ENCODE measurements around the gene VWA2.

GRCh38 chr10:114276066-114276465, 37.0 kb downstream of the VWA2 start:
- TF ChIP-seq POLR2A (IDR thresholded peaks at IDR 0.05; ENCODE audit: low read depth, low read length) (no peak), CTCF (conservative IDR thresholded peaks at IDR 0.05; ENCODE audit: low read depth, low read length) (no peak), USF2 (IDR thresholded peaks at IDR 0.05; ENCODE audit: low read depth, low read length) (no peak), ELK1 (IDR thresholded peaks at IDR 0.05; ENCODE audit: borderline replicate concordance, low read depth, low read length) (no peak), RFX5 (IDR thresholded peaks at IDR 0.05; ENCODE audit: low read depth, low read length) (no peak), CEBPB (IDR thresholded peaks at IDR 0.05; ENCODE audit: low read depth, low read length) (no peak), MAFK (IDR thresholded peaks at IDR 0.05; ENCODE audit: low read depth, low read length) (no peak), RAD21 (IDR thresholded peaks at IDR 0.05; ENCODE audit: low read length) (no peak)
